Kidney epithelial cell (primary cell): ENCODE results near the gene NAV2. TPM values are rescaled to one million over a fixed set of nuclear protein-coding genes. Genes with fewer than 3 reads are reported as not detected.

ENCODE experiments used
- DNase-seq: peaks from one replicate; pipeline ENCODE4 v3.0.0-alpha.2; 2010; ENCODE audit warnings: low read depth
- H3K27me3 ChIP-seq: 2 replicates; pipeline ENCODE4 v1.6.0; 2011; ENCODE audit warnings: low read length; ENCODE audit not compliant: control insufficient read depth, insufficient read depth
- H3K36me3 ChIP-seq: 2 replicates; pipeline ENCODE4 v1.5.1; 2011; ENCODE audit warnings: low read length; ENCODE audit not compliant: control insufficient read depth, insufficient read depth
- H3K4me3 ChIP-seq: 2 replicates; pipeline ENCODE4 v1.5.1; 2011; ENCODE audit warnings: low read depth, mild to moderate bottlenecking, control low read depth, low read length
- total RNA-seq: library from RNA; depleted of rRNA; stranded (reverse); fragments of >200 nt; gene quantifications from 2 replicates; pipeline ENCODE4 v1.2.3, GENCODE V29; 2015
- TF ChIP-seq, protein P1 (sequence below): IDR thresholded peaks from 2 replicates; pipeline ENCODE4 v1.5.1; 2011; ENCODE audit warnings: mild to moderate bottlenecking, moderate library complexity, low read length, control low read depth, inconsistent platforms; ENCODE audit not compliant: insufficient read depth, poor library complexity, severe bottlenecking

NAV2 gene
- total RNA-seq, 1 donor from 2014 or later, result 41.5 TPM

DNA sequence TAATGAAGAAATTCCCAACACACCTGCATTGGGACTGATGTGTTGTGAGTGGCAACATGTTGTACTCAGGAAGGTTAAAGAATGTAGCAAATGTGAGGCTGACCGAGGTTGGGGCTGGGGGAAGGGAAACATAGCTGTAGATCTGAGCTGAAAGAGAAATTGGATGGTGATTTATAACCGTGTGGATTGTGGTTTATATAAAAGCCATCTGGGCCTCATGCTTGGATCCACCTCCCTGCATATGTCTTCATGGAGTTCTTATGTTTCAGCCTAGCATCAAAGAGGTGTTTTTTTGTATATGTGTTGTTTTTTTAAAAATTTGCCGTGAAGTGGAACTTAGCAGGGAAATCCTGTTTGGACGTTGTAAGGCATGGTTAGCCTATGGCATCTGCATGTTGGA is 141.3 kb downstream of the NAV2 start:
- no peak for DNase-seq
- no peak overlapping the region for H3K4me3 ChIP-seq
- TF ChIP-seq, protein P1, sequence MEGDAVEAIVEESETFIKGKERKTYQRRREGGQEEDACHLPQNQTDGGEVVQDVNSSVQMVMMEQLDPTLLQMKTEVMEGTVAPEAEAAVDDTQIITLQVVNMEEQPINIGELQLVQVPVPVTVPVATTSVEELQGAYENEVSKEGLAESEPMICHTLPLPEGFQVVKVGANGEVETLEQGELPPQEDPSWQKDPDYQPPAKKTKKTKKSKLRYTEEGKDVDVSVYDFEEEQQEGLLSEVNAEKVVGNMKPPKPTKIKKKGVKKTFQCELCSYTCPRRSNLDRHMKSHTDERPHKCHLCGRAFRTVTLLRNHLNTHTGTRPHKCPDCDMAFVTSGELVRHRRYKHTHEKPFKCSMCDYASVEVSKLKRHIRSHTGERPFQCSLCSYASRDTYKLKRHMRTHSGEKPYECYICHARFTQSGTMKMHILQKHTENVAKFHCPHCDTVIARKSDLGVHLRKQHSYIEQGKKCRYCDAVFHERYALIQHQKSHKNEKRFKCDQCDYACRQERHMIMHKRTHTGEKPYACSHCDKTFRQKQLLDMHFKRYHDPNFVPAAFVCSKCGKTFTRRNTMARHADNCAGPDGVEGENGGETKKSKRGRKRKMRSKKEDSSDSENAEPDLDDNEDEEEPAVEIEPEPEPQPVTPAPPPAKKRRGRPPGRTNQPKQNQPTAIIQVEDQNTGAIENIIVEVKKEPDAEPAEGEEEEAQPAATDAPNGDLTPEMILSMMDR, result no peak
- H3K36me3 ChIP-seq, result no peaks in the 10 kb centered on the region
- no peaks in the 10 kb centered on the region for H3K27me3 ChIP-seq

DNA sequence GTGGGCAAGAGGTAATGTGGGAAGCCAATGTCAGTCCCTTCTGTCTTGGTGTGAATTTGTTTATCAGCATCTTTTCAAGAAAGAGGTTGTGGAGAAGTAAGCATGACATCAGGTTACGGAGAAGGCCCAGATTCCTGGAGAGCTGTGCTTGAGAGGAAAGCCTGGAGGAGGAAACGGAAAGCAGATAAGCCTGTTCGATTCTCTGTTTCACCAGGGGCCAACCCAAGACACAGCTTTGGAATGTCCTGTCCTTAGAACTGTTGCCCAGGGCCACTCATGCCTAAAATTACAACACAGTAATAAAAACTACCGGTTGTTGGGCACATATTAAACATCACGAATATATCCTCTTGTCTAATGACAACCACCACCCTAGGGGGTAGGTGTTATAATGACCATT is 148.5 kb downstream of the NAV2 start:
- H3K4me3 ChIP-seq, result no peak overlapping the region
- TF ChIP-seq, protein P1, result no peak
- H3K27me3 ChIP-seq, result no peaks in the 10 kb centered on the region
- DNase-seq, result no peak
- no peaks in the 10 kb centered on the region for H3K36me3 ChIP-seq

DNA sequence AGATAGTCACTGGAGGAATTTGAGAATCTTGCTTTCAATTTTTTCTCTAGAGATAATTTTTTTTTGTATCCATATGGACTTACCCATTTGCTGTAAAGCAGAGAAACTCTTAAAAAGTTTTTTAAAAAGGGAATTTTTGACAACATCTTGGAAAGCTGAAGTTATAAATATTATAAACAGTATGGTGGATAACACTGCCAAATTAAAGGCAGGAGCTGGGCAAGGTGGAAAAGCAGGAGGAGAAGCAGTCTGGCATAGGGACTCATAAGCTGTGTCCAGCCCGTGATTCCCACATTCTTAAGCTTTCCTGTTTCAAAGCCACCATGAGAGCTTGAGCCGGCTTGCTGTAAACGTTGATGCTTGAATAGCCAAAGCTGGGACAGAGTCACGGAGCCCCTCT is 149.5 kb downstream of the NAV2 start:
- no peaks in the 10 kb centered on the region for H3K36me3 ChIP-seq
- TF ChIP-seq, protein P1, result no peak
- H3K27me3 ChIP-seq, result no peaks in the 10 kb centered on the region
- DNase-seq, result no peak
- H3K4me3 ChIP-seq, result no peak overlapping the region

DNA sequence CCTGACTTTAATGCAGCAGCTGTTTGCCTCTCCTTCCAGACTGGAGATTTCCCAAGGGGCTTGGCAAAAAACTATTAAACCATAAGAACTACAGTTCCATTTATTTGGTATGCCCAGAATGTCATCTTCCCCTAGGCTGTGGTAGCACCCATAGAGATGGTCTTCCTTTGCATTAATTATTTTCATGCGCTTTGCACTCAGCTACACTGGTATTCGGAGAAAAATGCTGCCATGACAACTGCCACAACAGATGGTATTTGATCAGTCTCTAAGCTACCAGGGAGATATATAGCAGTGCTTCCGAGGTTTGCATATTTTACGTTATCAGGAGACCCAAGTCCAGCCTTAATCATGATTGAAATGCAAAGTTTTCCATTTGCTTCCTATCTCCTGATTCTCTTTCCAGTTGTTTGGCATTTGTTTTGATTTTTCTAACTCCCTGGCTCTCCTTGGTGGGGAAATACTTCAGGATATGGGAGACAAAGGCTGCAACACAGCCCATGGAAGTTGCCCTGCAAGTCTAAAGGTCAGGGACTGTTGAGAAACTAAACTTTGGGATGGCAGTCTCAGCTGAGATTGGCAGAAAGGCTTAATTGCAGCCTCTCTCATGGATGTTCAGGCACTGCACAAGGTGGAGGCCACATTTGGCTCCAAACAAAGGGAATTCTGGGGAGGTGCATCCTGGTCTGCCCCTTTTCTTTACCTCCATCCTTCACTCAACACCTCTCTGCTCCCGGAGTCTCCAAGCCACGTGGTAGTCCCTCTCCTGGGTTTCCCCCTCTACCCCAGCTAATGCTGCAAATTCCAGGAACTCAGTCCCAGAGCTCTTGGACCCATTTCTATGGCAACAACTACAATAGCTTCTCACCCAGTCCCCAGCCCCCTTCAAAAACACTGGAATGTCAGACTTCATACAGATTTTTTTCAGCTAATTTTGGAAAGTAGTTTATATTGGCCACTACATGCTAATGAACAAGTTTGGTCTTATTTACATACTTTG is 151.8 kb downstream of the NAV2 start:
- no peaks in the 10 kb centered on the region for H3K36me3 ChIP-seq
- TF ChIP-seq, protein P1, result no peak
- DNase-seq, result no peak
- no peaks in the 10 kb centered on the region for H3K27me3 ChIP-seq
- H3K4me3 ChIP-seq, result no peak overlapping the region

DNA sequence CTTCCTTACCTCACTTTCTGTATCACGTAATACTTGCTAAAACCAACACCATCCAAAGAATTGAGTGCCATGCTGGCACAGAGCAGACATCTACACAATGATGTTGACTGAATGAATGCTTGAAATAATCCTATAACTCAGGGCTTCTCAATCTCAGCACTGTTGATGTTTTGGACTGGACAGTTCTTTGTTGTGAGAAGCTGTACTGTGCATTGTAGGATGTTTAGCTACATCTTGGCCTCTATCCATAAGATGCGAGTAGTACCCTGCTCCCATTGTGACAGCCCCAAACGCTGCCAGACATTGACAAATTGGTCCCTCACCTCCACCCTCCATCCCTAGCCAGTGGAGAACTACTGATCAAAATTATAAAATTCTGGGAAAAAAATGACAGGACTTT is 153.4 kb downstream of the NAV2 start:
- H3K4me3 ChIP-seq, result no peak overlapping the region
- H3K36me3 ChIP-seq, result no peaks in the 10 kb centered on the region
- DNase-seq, result no peak
- TF ChIP-seq, protein P1, result no peak
- H3K27me3 ChIP-seq, result no peaks in the 10 kb centered on the region

DNA sequence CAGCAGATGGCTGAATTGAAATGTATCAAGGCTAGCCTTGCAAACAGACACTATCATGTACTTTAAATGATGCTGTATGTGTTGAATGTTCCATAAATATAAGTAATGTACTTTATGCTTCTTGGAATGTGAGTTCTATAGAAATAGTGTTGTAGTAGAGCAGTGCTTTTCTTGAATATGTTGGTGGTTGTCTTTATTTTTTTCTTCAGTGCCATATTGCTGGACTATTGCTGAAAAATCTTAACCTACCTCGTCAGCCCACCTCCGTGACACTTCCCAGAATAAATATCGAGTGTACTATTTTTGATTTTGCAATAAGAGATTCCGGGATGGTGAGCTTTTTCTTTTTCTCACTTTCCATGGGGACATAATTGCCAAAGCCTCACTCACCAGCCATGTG is 153.9 kb downstream of the NAV2 start:
- TF ChIP-seq, protein P1, result no peak

More for the DNA sequence above, 153.9 kb downstream of the NAV2 start:
- Histone ChIP-seq H3K4me3 (no peak overlapping the region), H3K27me3 (no peaks in the 10 kb centered on the region), H3K36me3 (no peaks in the 10 kb centered on the region)
- DNase-seq, result no peak
